Measurements from ENCODE around the gene ATP2A1.

The ATP2A1 gene

GRCh38 chr16:28878083-28878926 lies at the start of gene ATP2A1:
Gene ATP2A1, plus strand, starts transcription at chr16:28878488. Its CDS starts 184 bp downstream, at chr16:28878672.
- no peak for DNase-seq (ENCODE audit: low spot score)

GRCh38 chr16:28829747-28830146 lies 48.5 kb upstream of the ATP2A1 start:
- no peak for DNase-seq (ENCODE audit: low spot score)

- no peak for DNase-seq (ENCODE audit: low spot score)
Measured at GRCh38 chr16:28830531-28830930, 47.8 kb upstream of the ATP2A1 start.

- DNase-seq (ENCODE audit: low spot score): no peak
Measured at GRCh38 chr16:28834349-28834748, 43.9 kb upstream of the ATP2A1 start.

GRCh38 chr16:28834873-28835863 lies 43.1 kb upstream of the ATP2A1 start:
- no peak for DNase-seq (ENCODE audit: low spot score)

GRCh38 chr16:28835864-28836760 lies 42.2 kb upstream of the ATP2A1 start:
- no peak for DNase-seq (ENCODE audit: low spot score)

- DNase-seq (ENCODE audit: low spot score): no peak
Measured at GRCh38 chr16:28836761-28837064, 41.6 kb upstream of the ATP2A1 start.

GRCh38 chr16:28837672-28838557 lies 40.4 kb upstream of the ATP2A1 start:
- DNase-seq (ENCODE audit: low spot score): no peak

GRCh38 chr16:28838558-28838918 lies 39.8 kb upstream of the ATP2A1 start:
- DNase-seq (ENCODE audit: low spot score): no peak

- no peak for DNase-seq (ENCODE audit: low spot score)
Measured at GRCh38 chr16:28839004-28839639, 39.2 kb upstream of the ATP2A1 start.

- no peak for DNase-seq (ENCODE audit: low spot score)
Measured at GRCh38 chr16:28839899-28840298, 38.4 kb upstream of the ATP2A1 start.

- DNase-seq (ENCODE audit: low spot score): no peak
Measured at GRCh38 chr16:28842696-28843095, 35.6 kb upstream of the ATP2A1 start.

GRCh38 chr16:28843766-28844165 lies 34.5 kb upstream of the ATP2A1 start:
- no peak for DNase-seq (ENCODE audit: low spot score)

- no peak for DNase-seq (ENCODE audit: low spot score)
Measured at GRCh38 chr16:28844226-28844885, 33.9 kb upstream of the ATP2A1 start.

GRCh38 chr16:28845293-28845692 lies 33.0 kb upstream of the ATP2A1 start:
- peak; percentile 43 for DNase-seq (ENCODE audit: low spot score)

GRCh38 chr16:28845761-28846079 lies 32.6 kb upstream of the ATP2A1 start:
- no peak for DNase-seq (ENCODE audit: low spot score)

- peak; percentile 99 for DNase-seq (ENCODE audit: low spot score)
Measured at GRCh38 chr16:28846080-28846932, 32.0 kb upstream of the ATP2A1 start, which contains the start of gene TUFM. Gene TUFM, minus strand, starts transcription at chr16:28846348. Its CDS starts 79 bp downstream, at chr16:28846269.

GRCh38 chr16:28846933-28847273 lies 31.4 kb upstream of the ATP2A1 start:
- no peak for DNase-seq (ENCODE audit: low spot score)

- DNase-seq (ENCODE audit: low spot score): no peak
Measured at GRCh38 chr16:28858421-28858820, 19.9 kb upstream of the ATP2A1 start.
